Esophagus squamous epithelium (tissue), 4 donors: Measurements from ENCODE around the gene IL19.

ENCODE experiments used
- CTCF ChIP-seq, 6 experiments: fragments of 450-650 bp in 4 of 6; fragments of 200-600 bp in 2 of 6; sonication (generic) in 2 of 6; IDR thresholded peaks; one replicate each; pipeline ENCODE4 v1.5.1; 2016 to 2019; ENCODE audit warnings: antibody characterized with exemption in 6 of 6, mild to moderate bottlenecking in 4 of 6, moderate library complexity in 4 of 6
- POLR2A ChIP-seq, 4 donors: fragments of 450-650 bp; IDR thresholded peaks; one replicate each; pipeline ENCODE4 v1.6.1; 2017; ENCODE audit warnings: antibody characterized with exemption in 4 of 4, mild to moderate bottlenecking in 4 of 4, moderate library complexity in 3 of 4

GRCh38 chr1:206784471-206784903 is 13.9 kb downstream of the IL19 start:
- no peak for TF ChIP-seq CTCF (IDR thresholded peaks at IDR 0.05)
- no peak for TF ChIP-seq POLR2A (IDR thresholded peaks at IDR 0.05)
